Osteocyte (in vitro differentiated cells): Measurements from ENCODE around the gene SNIP1. TPM values are rescaled to one million over a fixed set of nuclear protein-coding genes. Genes with fewer than 3 reads are reported as not detected.

ENCODE experiments used
- DNase-seq: peaks from one replicate; pipeline ENCODE4 v3.0.0; 2021; ENCODE audit warnings: mixed read lengths; ENCODE audit not compliant: unreplicated experiment; ENCODE audit errors: extremely low spot score
- H3K27ac Mint-ChIP-seq: one replicate; pipeline ENCODE4 v1.8.0; 2021; ENCODE audit warnings: mild to moderate bottlenecking, mixed read lengths; ENCODE audit not compliant: unreplicated experiment
- H3K27me3 Mint-ChIP-seq: one replicate; pipeline ENCODE4 v1.8.0; 2021; ENCODE audit warnings: mixed read lengths; ENCODE audit not compliant: unreplicated experiment
- H3K36me3 Mint-ChIP-seq: one replicate; pipeline ENCODE4 v1.8.0; 2021; ENCODE audit warnings: mixed read lengths; ENCODE audit not compliant: unreplicated experiment
- H3K4me1 Mint-ChIP-seq: one replicate; pipeline ENCODE4 v1.8.0; 2021; ENCODE audit warnings: mixed read lengths; ENCODE audit not compliant: unreplicated experiment
- H3K4me3 Mint-ChIP-seq: one replicate; pipeline ENCODE4 v1.8.0; 2021; ENCODE audit warnings: mild to moderate bottlenecking, moderate library complexity, mixed read lengths; ENCODE audit not compliant: unreplicated experiment
- H3K9me3 Mint-ChIP-seq: one replicate; pipeline ENCODE4 v1.8.0; 2021; ENCODE audit warnings: mixed read lengths; ENCODE audit not compliant: unreplicated experiment
- CTCF ChIP-seq: fragments of 200-600 bp; sonication (generic); IDR thresholded peaks from 2 replicates; pipeline ENCODE4 v1.5.0; 2021; ENCODE audit warnings: antibody characterized with exemption, mild to moderate bottlenecking, moderate library complexity
- long read RNA-seq: library from polyadenylated mRNA; unstranded; transcript quantifications from one replicate; pipeline ENCODE4 v2.0.0, GENCODE V29; 2021
- total RNA-seq: library from RNA; stranded (reverse); gene quantifications from 2 replicates; pipeline ENCODE4 v1.2.1, GENCODE V29; 2021

The SNIP1 gene
- 16.1 and 22.4 TPM in 2 replicates for total RNA-seq
- long read RNA-seq, full-length matches to known transcripts: 18 of 19 reads
- long read RNA-seq, partial matches to known transcripts: 0 of 19 reads
- long read RNA-seq, other reads (novel, unspliced or antisense): 1 of 19 reads

- peaks cover 6% of the 10 kb centered on the region for H3K36me3 Mint-ChIP-seq
- H3K4me3 Mint-ChIP-seq: peak within 1 kb of the TSS; percentile 97
- DNase-seq: peak; percentile 96
- H3K4me1 Mint-ChIP-seq: peaks cover 37% of the 10 kb centered on the region
- no peaks in the 10 kb centered on the region for H3K9me3 Mint-ChIP-seq
- no peak for TF ChIP-seq CTCF
- H3K27ac Mint-ChIP-seq: peak within 1 kb of the TSS; percentile 95
- no peaks in the 10 kb centered on the region for H3K27me3 Mint-ChIP-seq
These were observed at the start of gene SNIP1 for GRCh38 chr1:37553927-37554808. TSS of gene SNIP1 (minus strand) at chr1:37554293. CDS start at chr1:37554229, 64 bp downstream.

GRCh38 chr1:37602750-37603694, 48.9 kb upstream of the SNIP1 start:
- Mint-ChIP-seq H3K36me3 (no peaks in the 10 kb centered on the region), H3K27ac (no peak overlapping the region), H3K4me1 (peaks cover 13% of the 10 kb centered on the region), H3K4me3 (no peak overlapping the region), H3K9me3 (no peaks in the 10 kb centered on the region), H3K27me3 (peaks cover 21% of the 10 kb centered on the region)
- TF ChIP-seq CTCF: peak; percentile 69
- no peak for DNase-seq

GRCh38 chr1:37601441-37601840, 47.3 kb upstream of the SNIP1 start:
- Mint-ChIP-seq H3K4me1 (peaks cover 13% of the 10 kb centered on the region), H3K9me3 (no peaks in the 10 kb centered on the region), H3K27ac (peak overlapping the region; percentile 39), H3K4me3 (no peak overlapping the region), H3K27me3 (peaks cover 22% of the 10 kb centered on the region), H3K36me3 (no peaks in the 10 kb centered on the region)
- no peak for DNase-seq
- no peak for TF ChIP-seq CTCF

GRCh38 chr1:37599940-37600339, 45.8 kb upstream of the SNIP1 start:
- Mint-ChIP-seq H3K27ac (no peak overlapping the region), H3K27me3 (peaks cover 21% of the 10 kb centered on the region), H3K36me3 (no peaks in the 10 kb centered on the region), H3K4me3 (no peak overlapping the region), H3K9me3 (no peaks in the 10 kb centered on the region), H3K4me1 (peaks cover 26% of the 10 kb centered on the region)
- no peak for DNase-seq
- TF ChIP-seq CTCF: no peak
